Bronchial epithelial cell (primary cell): ENCODE measurements around the gene WDFY4. TPM values are rescaled to one million over a fixed set of nuclear protein-coding genes. Genes with fewer than 3 reads are reported as not detected.

Experiments
- DNase-seq: peaks from one replicate; pipeline ENCODE4 v3.0.0-alpha.2; 2010; ENCODE audit warnings: low read depth
- FAIRE-seq: peaks from 2 replicates; lab custom pipeline; 2011; peaks lifted over from hg19 to GRCh38; lab: Jason Lieb, UNC
- H3K27me3 ChIP-seq: 2 replicates; pipeline ENCODE4 v1.5.1; 2011; ENCODE audit warnings: low read length; ENCODE audit not compliant: control insufficient read depth, insufficient read depth
- H3K36me3 ChIP-seq: 2 replicates; pipeline ENCODE4 v1.5.1; 2011; ENCODE audit warnings: low read length; ENCODE audit not compliant: control insufficient read depth, insufficient read depth
- H3K4me3 ChIP-seq: 2 replicates; pipeline ENCODE4 v1.5.1; 2011; ENCODE audit warnings: mild to moderate bottlenecking, low read depth, low read length, control low read depth
- CTCF ChIP-seq: IDR thresholded peaks from 2 replicates; pipeline ENCODE4 v1.5.1; 2011; ENCODE audit warnings: mild to moderate bottlenecking, moderate library complexity, low read length, control low read depth, inconsistent platforms; ENCODE audit not compliant: insufficient read depth, severe bottlenecking
- total RNA-seq: library from RNA; depleted of rRNA; stranded (reverse); fragments of >200 nt; gene quantifications from 2 replicates; pipeline ENCODE4 v1.2.1, GENCODE V29; 2014

The WDFY4 gene
- total RNA-seq, 1 donor from 2014 or later: under 0.01 TPM

- no peak overlapping the region for H3K4me3 ChIP-seq
- H3K36me3 ChIP-seq: no peaks in the 10 kb centered on the region
- no peaks in the 10 kb centered on the region for H3K27me3 ChIP-seq
- DNase-seq: no peak
- no peak for TF ChIP-seq CTCF
- FAIRE-seq: no peak
These were observed 160.8 kb downstream of the WDFY4 start for GRCh38 chr10:48845512-48845911.

GRCh38 chr10:48847691-48848090 is 163.0 kb downstream of the WDFY4 start:
- Histone ChIP-seq H3K36me3 (no peaks in the 10 kb centered on the region), H3K27me3 (no peaks in the 10 kb centered on the region), H3K4me3 (no peak overlapping the region)
- TF ChIP-seq CTCF: no peak
- DNase-seq: no peak
- no peak for FAIRE-seq

- no peak for TF ChIP-seq CTCF
- no peaks in the 10 kb centered on the region for H3K27me3 ChIP-seq
- DNase-seq: no peak
- no peaks in the 10 kb centered on the region for H3K36me3 ChIP-seq
- H3K4me3 ChIP-seq: no peak overlapping the region
- FAIRE-seq: no peak
These were observed 172.2 kb downstream of the WDFY4 start for GRCh38 chr10:48856855-48857254.

- no peak for FAIRE-seq
- H3K27me3 ChIP-seq: no peaks in the 10 kb centered on the region
- no peak for TF ChIP-seq CTCF
- DNase-seq: no peak
- no peak overlapping the region for H3K4me3 ChIP-seq
- no peaks in the 10 kb centered on the region for H3K36me3 ChIP-seq
These were observed 187.6 kb downstream of the WDFY4 start for GRCh38 chr10:48872234-48872633.

- Histone ChIP-seq H3K36me3 (no peaks in the 10 kb centered on the region), H3K4me3 (no peak overlapping the region), H3K27me3 (no peaks in the 10 kb centered on the region)
- FAIRE-seq (no peak), DNase-seq (no peak)
- no peak for TF ChIP-seq CTCF
These were observed 193.4 kb downstream of the WDFY4 start for GRCh38 chr10:48878091-48878490.

GRCh38 chr10:48879451-48879850 is 194.8 kb downstream of the WDFY4 start:
- Histone ChIP-seq H3K4me3 (no peak overlapping the region), H3K27me3 (no peaks in the 10 kb centered on the region), H3K36me3 (no peaks in the 10 kb centered on the region)
- no peak for TF ChIP-seq CTCF
- FAIRE-seq: no peak
- no peak for DNase-seq
